SK-N-SH treated with all-trans-retinoic acid at 6 μM for 48 hours (cell line): ENCODE results near the gene MED27.

Experiments used
- ISL1 ChIP-seq: fragments of 250-450 bp; sonication (Bioruptor Pico); IDR thresholded peaks from 2 replicates; pipeline ENCODE4 v2.1.2; 2022; ENCODE audit warnings: mild to moderate bottlenecking, moderate library complexity
- PPARA ChIP-seq: fragments of 250-450 bp; sonication (Bioruptor Pico); IDR thresholded peaks from 2 replicates; pipeline ENCODE4 v1.5.0; 2020; ENCODE audit warnings: mild to moderate bottlenecking, borderline replicate concordance
- TOX ChIP-seq: fragments of 250-450 bp; sonication (Bioruptor Pico); IDR thresholded peaks from 2 replicates; pipeline ENCODE4 v1.8.0; 2021; ENCODE audit warnings: mild to moderate bottlenecking, moderate library complexity, borderline replicate concordance
- ZC3H10 ChIP-seq: fragments of 250-450 bp; sonication (Bioruptor Pico); IDR thresholded peaks from 2 replicates; pipeline ENCODE4 v1.5.1; 2021; ENCODE audit warnings: mild to moderate bottlenecking, moderate library complexity
- ZFP3 ChIP-seq: fragments of 250-450 bp; sonication (Bioruptor Pico); IDR thresholded peaks from 2 replicates; pipeline ENCODE4 v1.5.0; 2020; ENCODE audit warnings: mild to moderate bottlenecking, moderate library complexity
- TF ChIP-seq, protein P1 (sequence below): fragments of 250-450 bp; sonication (Bioruptor Pico); IDR thresholded peaks from 2 replicates; pipeline ENCODE4 v1.8.0; 2021; ENCODE audit warnings: low read depth, mild to moderate bottlenecking, moderate library complexity, borderline replicate concordance
- TF ChIP-seq, protein P2 (sequence below): fragments of 250-450 bp; sonication (Bioruptor Pico); IDR thresholded peaks from 2 replicates; pipeline ENCODE4 v1.8.0; 2020; ENCODE audit warnings: mild to moderate bottlenecking, moderate library complexity, borderline replicate concordance
- TF ChIP-seq, protein P3 (sequence below): fragments of 250-450 bp; sonication (Bioruptor Pico); IDR thresholded peaks from 2 replicates; pipeline ENCODE4 v1.5.0; 2020; ENCODE audit warnings: mild to moderate bottlenecking, moderate library complexity
- TF ChIP-seq, protein P4 (sequence below): fragments of 250-450 bp; sonication (Bioruptor Pico); IDR thresholded peaks from 2 replicates; pipeline ENCODE4 v1.5.1; 2021; ENCODE audit warnings: mild to moderate bottlenecking, moderate library complexity

DNA sequence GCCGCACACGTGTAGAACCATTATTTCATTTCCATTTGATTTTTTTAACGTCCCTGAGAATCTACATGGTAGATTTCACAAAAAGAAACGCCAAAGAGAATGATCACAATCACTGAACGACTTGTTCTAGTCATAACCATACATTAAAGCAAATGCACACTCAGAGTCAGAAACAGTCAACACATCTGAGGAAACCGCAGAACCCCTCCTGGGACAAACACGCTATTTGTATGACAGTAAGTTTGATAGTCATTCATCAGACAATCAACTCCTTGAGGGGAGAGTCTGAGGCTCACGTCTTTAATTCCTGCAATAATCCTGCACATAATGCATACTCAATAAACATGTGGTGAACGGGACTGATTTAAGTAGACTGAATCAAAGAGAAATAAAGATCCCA lies 129.2 kb downstream of the MED27 start:
- TF ChIP-seq, protein P1, sequence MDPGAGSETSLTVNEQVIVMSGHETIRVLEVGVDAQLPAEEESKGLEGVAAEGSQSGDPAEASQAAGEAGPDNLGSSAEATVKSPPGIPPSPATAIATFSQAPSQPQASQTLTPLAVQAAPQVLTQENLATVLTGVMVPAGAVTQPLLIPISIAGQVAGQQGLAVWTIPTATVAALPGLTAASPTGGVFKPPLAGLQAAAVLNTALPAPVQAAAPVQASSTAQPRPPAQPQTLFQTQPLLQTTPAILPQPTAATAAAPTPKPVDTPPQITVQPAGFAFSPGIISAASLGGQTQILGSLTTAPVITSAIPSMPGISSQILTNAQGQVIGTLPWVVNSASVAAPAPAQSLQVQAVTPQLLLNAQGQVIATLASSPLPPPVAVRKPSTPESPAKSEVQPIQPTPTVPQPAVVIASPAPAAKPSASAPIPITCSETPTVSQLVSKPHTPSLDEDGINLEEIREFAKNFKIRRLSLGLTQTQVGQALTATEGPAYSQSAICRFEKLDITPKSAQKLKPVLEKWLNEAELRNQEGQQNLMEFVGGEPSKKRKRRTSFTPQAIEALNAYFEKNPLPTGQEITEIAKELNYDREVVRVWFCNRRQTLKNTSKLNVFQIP = no peak
- TF ChIP-seq ZFP3 (CRISPR knock-in tag) (no peak), ISL1 (CRISPR knock-in tag) (no peak), TOX (CRISPR knock-in tag) (no peak), ZC3H10 (CRISPR knock-in tag) (no peak), PPARA (no peak)
- TF ChIP-seq, protein P2, sequence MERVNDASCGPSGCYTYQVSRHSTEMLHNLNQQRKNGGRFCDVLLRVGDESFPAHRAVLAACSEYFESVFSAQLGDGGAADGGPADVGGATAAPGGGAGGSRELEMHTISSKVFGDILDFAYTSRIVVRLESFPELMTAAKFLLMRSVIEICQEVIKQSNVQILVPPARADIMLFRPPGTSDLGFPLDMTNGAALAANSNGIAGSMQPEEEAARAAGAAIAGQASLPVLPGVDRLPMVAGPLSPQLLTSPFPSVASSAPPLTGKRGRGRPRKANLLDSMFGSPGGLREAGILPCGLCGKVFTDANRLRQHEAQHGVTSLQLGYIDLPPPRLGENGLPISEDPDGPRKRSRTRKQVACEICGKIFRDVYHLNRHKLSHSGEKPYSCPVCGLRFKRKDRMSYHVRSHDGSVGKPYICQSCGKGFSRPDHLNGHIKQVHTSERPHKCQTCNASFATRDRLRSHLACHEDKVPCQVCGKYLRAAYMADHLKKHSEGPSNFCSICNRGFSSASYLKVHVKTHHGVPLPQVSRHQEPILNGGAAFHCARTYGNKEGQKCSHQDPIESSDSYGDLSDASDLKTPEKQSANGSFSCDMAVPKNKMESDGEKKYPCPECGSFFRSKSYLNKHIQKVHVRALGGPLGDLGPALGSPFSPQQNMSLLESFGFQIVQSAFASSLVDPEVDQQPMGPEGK (CRISPR knock-in tag) = no peak
- TF ChIP-seq, protein P3, sequence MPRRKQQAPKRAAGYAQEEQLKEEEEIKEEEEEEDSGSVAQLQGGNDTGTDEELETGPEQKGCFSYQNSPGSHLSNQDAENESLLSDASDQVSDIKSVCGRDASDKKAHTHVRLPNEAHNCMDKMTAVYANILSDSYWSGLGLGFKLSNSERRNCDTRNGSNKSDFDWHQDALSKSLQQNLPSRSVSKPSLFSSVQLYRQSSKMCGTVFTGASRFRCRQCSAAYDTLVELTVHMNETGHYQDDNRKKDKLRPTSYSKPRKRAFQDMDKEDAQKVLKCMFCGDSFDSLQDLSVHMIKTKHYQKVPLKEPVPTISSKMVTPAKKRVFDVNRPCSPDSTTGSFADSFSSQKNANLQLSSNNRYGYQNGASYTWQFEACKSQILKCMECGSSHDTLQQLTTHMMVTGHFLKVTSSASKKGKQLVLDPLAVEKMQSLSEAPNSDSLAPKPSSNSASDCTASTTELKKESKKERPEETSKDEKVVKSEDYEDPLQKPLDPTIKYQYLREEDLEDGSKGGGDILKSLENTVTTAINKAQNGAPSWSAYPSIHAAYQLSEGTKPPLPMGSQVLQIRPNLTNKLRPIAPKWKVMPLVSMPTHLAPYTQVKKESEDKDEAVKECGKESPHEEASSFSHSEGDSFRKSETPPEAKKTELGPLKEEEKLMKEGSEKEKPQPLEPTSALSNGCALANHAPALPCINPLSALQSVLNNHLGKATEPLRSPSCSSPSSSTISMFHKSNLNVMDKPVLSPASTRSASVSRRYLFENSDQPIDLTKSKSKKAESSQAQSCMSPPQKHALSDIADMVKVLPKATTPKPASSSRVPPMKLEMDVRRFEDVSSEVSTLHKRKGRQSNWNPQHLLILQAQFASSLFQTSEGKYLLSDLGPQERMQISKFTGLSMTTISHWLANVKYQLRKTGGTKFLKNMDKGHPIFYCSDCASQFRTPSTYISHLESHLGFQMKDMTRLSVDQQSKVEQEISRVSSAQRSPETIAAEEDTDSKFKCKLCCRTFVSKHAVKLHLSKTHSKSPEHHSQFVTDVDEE = no peak
- TF ChIP-seq, protein P4, sequence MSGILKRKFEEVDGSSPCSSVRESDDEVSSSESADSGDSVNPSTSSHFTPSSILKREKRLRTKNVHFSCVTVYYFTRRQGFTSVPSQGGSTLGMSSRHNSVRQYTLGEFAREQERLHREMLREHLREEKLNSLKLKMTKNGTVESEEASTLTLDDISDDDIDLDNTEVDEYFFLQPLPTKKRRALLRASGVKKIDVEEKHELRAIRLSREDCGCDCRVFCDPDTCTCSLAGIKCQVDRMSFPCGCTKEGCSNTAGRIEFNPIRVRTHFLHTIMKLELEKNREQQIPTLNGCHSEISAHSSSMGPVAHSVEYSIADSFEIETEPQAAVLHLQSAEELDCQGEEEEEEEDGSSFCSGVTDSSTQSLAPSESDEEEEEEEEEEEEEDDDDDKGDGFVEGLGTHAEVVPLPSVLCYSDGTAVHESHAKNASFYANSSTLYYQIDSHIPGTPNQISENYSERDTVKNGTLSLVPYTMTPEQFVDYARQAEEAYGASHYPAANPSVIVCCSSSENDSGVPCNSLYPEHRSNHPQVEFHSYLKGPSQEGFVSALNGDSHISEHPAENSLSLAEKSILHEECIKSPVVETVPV (CRISPR knock-in tag) = no peak
